ENCODE measurements around the gene ZDHHC7.

DNA sequence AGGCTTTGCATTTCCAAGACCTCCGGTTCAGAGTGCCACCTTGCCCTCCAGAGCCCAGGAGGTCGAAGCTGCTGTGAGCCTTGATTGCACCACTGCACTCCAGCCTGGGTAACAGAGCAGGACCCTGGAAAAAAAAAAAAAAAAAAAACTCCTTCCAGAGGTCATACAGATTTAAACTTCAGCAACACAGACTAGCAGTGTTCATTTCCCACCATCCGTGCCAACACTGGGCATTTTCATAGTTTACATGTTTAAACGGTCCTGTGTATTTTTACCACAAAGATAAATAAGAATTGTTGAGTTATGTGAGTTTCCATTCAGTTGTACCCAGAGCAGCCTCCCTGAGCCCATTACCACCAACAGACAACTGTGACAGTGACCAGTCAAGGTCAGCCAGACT is 50.4 kb downstream of the ZDHHC7 start:
- TF ChIP-seq ATF1 (CRISPR knock-in tag; IDR thresholded peaks at IDR 0.05) (no peak), ATF1 (tag; IDR thresholded peaks at IDR 0.05) (no peak), CTCF (IDR thresholded peaks at IDR 0.05 in 2 of 3, conservative IDR thresholded peaks at IDR 0.05 in 1 of 3; ENCODE audit: insufficient read depth in 2 of 3, low read depth in 1 of 3, low read length in 3 of 3) (no peak), PKNOX1 (IDR thresholded peaks at IDR 0.05) (no peak), EGR1 (conservative IDR thresholded peaks at IDR 0.05) (no peak), ZNF584 (CRISPR knock-in tag; IDR thresholded peaks at IDR 0.05; ENCODE audit: low read depth) (no peak), YY1 (IDR thresholded peaks at IDR 0.05; ENCODE audit: borderline replicate concordance in 1 of 3, control insufficient read depth in 1 of 3, extremely low read depth in 1 of 3, insufficient read depth in 3 of 3, insufficient read length in 1 of 3, insufficient replicate concordance in 2 of 3, low read depth in 1 of 3, low read length in 2 of 3) (no peak), EP300 (IDR thresholded peaks at IDR 0.05; ENCODE audit: low read length) (no peak)

Data from K562 (cell line).